Measurements from ENCODE around the gene CLMP. TPM values are rescaled to one million over a fixed set of nuclear protein-coding genes. Genes with fewer than 3 reads are reported as not detected.

Gene CLMP
- total RNA-seq, 4 donors from 2014 or later = 23.6 to 49.4 (median 38.0) TPM

GRCh38 chr11:123228496-123229163, 33.6 kb upstream of the CLMP start:
- H3K4me3 ChIP-seq = no peak overlapping the region
- WGBS, 2 donors (ENCODE audit: low coverage in 1 of 2) = 88% methylated on average over 8 of the region's 8 CpGs; no CpG with 5 or more reads in 1 of the 2 donors
- intact Hi-C loops (cut with DNase I; ENCODE audit: low total_unique reads) (no loop called here), in situ Hi-C loops (cut with MboI; ENCODE audit: low pct_ligation_motif_present in 1 of 4, low pct_unique_long_range_greater_than_20kb in 1 of 4, low sequenced_read_pairs in 3 of 4) (no loop called here)
- H3K27me3 ChIP-seq = no peaks in the 10 kb centered on the region
- no peaks in the 10 kb centered on the region for H3K9me3 ChIP-seq
- no peaks in the 10 kb centered on the region for H3K36me3 ChIP-seq
- H3K27ac ChIP-seq = no peak overlapping the region
- no peak for DNase-seq
- peaks cover 0 to 10% (median 6%) of the 10 kb centered on the region in 4 donors for H3K4me1 ChIP-seq
- TF ChIP-seq EP300 (IDR thresholded peaks at IDR 0.05; ENCODE audit: low read depth) (no peak), POLR2A (IDR thresholded peaks at IDR 0.05) (no peak), POLR2AphosphoS5 (IDR thresholded peaks at IDR 0.05) (no peak)
- TF ChIP-seq, protein P1, sequence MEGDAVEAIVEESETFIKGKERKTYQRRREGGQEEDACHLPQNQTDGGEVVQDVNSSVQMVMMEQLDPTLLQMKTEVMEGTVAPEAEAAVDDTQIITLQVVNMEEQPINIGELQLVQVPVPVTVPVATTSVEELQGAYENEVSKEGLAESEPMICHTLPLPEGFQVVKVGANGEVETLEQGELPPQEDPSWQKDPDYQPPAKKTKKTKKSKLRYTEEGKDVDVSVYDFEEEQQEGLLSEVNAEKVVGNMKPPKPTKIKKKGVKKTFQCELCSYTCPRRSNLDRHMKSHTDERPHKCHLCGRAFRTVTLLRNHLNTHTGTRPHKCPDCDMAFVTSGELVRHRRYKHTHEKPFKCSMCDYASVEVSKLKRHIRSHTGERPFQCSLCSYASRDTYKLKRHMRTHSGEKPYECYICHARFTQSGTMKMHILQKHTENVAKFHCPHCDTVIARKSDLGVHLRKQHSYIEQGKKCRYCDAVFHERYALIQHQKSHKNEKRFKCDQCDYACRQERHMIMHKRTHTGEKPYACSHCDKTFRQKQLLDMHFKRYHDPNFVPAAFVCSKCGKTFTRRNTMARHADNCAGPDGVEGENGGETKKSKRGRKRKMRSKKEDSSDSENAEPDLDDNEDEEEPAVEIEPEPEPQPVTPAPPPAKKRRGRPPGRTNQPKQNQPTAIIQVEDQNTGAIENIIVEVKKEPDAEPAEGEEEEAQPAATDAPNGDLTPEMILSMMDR (IDR thresholded peaks at IDR 0.05) = no peak

GRCh38 chr11:123227763-123228495, 32.9 kb upstream of the CLMP start:
- intact Hi-C loops (cut with DNase I; ENCODE audit: low total_unique reads) = no loop called here
- TF ChIP-seq POLR2AphosphoS5 (IDR thresholded peaks at IDR 0.05) = no peak
- TF ChIP-seq, protein P1 (IDR thresholded peaks at IDR 0.05) = no peak
- no peak for TF ChIP-seq EP300 (IDR thresholded peaks at IDR 0.05; ENCODE audit: low read depth)
- no peak for TF ChIP-seq POLR2A (IDR thresholded peaks at IDR 0.05)

GRCh38 chr11:123221584-123221983, 26.5 kb upstream of the CLMP start:
- peak overlapping the region; percentile 10 to 48 (median 34) for H3K27ac ChIP-seq
- no peaks in the 10 kb centered on the region for H3K36me3 ChIP-seq
- in situ Hi-C loops (cut with MboI; ENCODE audit: low pct_ligation_motif_present in 1 of 4, low pct_unique_long_range_greater_than_20kb in 1 of 4, low sequenced_read_pairs in 3 of 4) = no loop called here
- WGBS, 2 donors (ENCODE audit: low coverage in 1 of 2) = 76 to 79% methylated on average over 3 of the region's 3 CpGs
- peaks cover 6 to 21% (median 12%) of the 10 kb centered on the region in 4 donors for H3K4me1 ChIP-seq
- DNase-seq = no peak
- H3K27me3 ChIP-seq = no peaks in the 10 kb centered on the region
- intact Hi-C loops (cut with DNase I; ENCODE audit: low total_unique reads) = no loop called here
- H3K4me3 ChIP-seq = no peak overlapping the region
- H3K9me3 ChIP-seq = no peaks in the 10 kb centered on the region
- TF ChIP-seq POLR2A (IDR thresholded peaks at IDR 0.05) (no peak), POLR2AphosphoS5 (IDR thresholded peaks at IDR 0.05) (no peak), EP300 (IDR thresholded peaks at IDR 0.05; ENCODE audit: low read depth) (no peak)
- TF ChIP-seq, protein P1 (IDR thresholded peaks at IDR 0.05) = no peak

More at GRCh38 chr11:123227763-123228495, 32.9 kb upstream of the CLMP start:
- H3K4me1 ChIP-seq = peaks cover 0 to 6% (median 3%) of the 10 kb centered on the region in 4 donors
- H3K27me3 ChIP-seq = no peaks in the 10 kb centered on the region
- no peaks in the 10 kb centered on the region for H3K36me3 ChIP-seq
- in situ Hi-C loops (cut with MboI; ENCODE audit: low pct_ligation_motif_present in 1 of 4, low pct_unique_long_range_greater_than_20kb in 1 of 4, low sequenced_read_pairs in 3 of 4) = no loop called here
- no peak overlapping the region for H3K27ac ChIP-seq
- H3K4me3 ChIP-seq = no peak overlapping the region
- no peak for DNase-seq
- 71 to 73% methylated on average over 4 to 7 of the region's 7 CpGs for WGBS, 2 donors (ENCODE audit: low coverage in 1 of 2)
- H3K9me3 ChIP-seq = no peaks in the 10 kb centered on the region

DNA sequence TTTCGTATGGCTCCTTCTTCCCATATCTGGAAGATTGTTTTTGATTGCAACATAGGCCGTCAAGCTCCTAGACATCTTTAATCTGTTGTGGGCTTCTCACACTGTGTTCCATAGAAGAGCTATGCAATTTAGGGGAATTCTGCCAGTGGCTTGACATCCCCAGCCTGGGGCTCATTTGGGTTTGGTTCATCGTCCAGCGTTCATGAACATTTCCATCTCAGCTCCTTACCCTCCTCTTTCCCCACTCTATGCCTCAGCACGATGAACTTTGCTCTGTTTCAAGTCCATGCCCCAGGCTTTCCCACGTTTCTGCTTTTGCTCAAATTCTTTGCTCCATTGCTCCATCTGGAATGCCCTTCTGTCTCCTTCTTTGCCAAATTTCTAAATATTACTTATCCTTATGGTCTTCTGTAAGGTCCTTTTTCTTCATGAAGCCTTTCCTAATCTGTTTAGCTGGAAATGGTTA, 26.1 kb upstream of the CLMP start:
- Histone ChIP-seq H3K4me3 (no peak overlapping the region), H3K36me3 (no peaks in the 10 kb centered on the region), H3K27me3 (no peaks in the 10 kb centered on the region), H3K9me3 (no peaks in the 10 kb centered on the region), H3K4me1 (peaks cover 6 to 21% (median 12%) of the 10 kb centered on the region in 4 donors), H3K27ac (peak overlapping the region; percentile 10 to 48 (median 34))
- DNase-seq = peak; percentile 29
- intact Hi-C loops (cut with DNase I; ENCODE audit: low total_unique reads) (no loop called here), in situ Hi-C loops (cut with MboI; ENCODE audit: low pct_ligation_motif_present in 1 of 4, low pct_unique_long_range_greater_than_20kb in 1 of 4, low sequenced_read_pairs in 3 of 4) (no loop called here)
- WGBS, 2 donors (ENCODE audit: low coverage in 1 of 2) = 71 to 76% methylated on average over 4 to 6 of the region's 6 CpGs
- TF ChIP-seq EP300 (IDR thresholded peaks at IDR 0.05; ENCODE audit: low read depth) (no peak), POLR2AphosphoS5 (IDR thresholded peaks at IDR 0.05) (peak in 2 of 3 donors; percentile 44 to 48)

Measured in transverse colon (tissue), 4 donors.